ENCODE data around the gene HHIPL2.

Gene HHIPL2

DNA sequence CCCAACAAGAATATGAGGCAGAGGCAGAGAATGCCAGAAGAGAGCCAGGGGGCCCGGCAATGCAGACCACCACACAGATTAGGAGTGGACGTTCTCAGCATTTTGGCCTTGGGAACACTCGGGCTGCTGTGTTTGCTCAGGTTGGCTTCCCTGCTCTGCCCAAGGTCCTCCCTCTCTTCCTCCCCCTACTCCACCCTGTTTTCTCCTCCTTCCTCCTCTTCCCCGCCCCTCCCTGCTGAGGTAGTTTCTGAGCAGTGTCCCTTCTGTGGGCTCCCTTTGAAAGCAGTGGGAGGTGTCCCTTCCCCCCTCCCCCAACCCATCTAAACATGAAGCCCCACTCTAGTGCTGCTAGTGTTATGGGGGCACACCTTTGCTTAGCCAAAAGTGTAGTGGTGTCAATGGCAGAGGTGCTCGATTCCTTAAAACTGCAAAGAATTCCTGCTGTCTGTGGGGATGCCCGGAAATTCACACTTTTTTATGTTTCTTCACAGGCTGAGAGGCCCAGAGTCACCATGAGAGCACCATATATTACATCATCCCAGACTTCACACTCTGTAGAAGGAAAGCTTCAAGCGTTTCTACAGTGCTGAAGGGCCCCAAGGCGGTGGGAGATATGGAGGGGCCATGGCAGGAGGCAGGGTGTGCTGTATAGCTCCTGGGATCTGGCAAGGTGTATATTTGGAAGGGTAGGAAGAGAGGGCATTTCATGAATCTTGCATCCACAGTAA lies at the start of gene HHIPL2:
HHIPL2 (minus strand) TSS at position 161 of the 728 bp plus-strand sequence; CDS start at position 101, 60 bp downstream.
- DNase-seq, result no peak

- no peak for DNase-seq
Observed at GRCh38 chr1:222596696-222597095, 48.8 kb upstream of the HHIPL2 start.

GRCh38 chr1:222594789-222595188 lies 46.9 kb upstream of the HHIPL2 start:
- DNase-seq, result no peak

- DNase-seq, result no peak
Observed at GRCh38 chr1:222592171-222592570, 44.3 kb upstream of the HHIPL2 start.

- DNase-seq, result peak; percentile 81
Observed at GRCh38 chr1:222589462-222590302, 41.8 kb upstream of the HHIPL2 start, which contains the start of gene TAF1A. TAF1A (minus strand) TSS chr1:222589933.

- no peak for DNase-seq
Observed at GRCh38 chr1:222588135-222588534, 40.2 kb upstream of the HHIPL2 start.

DNA sequence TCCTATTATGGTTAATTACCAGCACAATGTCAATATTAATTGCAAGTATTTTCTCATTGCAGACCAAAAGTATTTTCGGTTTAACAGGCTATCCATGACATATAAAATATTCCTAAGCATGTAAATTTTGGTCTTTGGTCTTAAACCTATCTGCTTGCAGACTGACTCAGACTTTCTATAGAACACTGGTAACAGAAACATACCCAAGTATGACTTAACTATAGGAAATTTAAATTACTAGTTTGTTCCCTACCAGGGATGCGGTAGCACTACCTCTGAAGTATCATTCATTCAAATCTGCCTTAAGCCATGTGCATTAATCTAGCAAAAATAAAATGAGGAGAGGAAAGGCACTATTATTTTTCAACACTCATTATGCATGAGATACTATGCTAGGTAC lies 38.9 kb upstream of the HHIPL2 start:
- no peak for DNase-seq

GRCh38 chr1:222583079-222583478 lies 35.2 kb upstream of the HHIPL2 start:
- no peak for DNase-seq

DNA sequence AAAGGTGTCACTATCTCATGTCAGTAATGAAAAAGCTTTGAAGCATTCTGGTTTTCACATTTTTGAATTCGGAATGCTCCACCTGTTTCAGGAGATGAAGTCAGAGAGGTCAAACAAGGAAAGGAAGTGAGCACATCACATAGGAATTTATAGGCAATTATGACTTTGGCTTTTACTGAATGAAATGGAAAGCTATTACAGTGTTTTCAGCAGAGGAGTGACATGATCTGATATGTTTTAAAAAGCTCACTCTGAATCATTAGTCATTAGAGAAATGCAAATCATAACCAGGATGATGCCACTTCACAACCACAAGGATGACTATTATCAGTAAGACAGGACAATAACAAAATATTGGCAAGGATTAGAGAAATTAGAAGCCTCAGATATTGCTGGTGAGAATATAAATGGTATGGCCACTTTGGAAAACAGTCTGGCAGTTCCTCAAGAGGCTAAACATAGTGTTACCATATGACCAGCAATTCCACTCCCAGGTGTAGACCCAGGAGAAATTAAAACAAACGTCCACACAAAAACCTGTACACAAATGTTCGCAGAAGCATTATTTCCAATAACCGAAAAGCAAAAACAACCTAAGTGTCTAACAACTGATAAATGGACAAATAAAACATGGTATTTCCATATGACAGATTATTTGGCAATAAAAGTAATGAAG lies 34.3 kb upstream of the HHIPL2 start:
- no peak for DNase-seq

GRCh38 chr1:222579316-222579715 lies 31.4 kb upstream of the HHIPL2 start:
- DNase-seq, result no peak

GRCh38 chr1:222570837-222571236 lies 22.9 kb upstream of the HHIPL2 start:
- no peak for DNase-seq

- DNase-seq, result no peak
Observed at GRCh38 chr1:222561656-222562055, 13.8 kb upstream of the HHIPL2 start.

GRCh38 chr1:222557574-222557973 lies 9.7 kb upstream of the HHIPL2 start:
- DNase-seq, result no peak

DNA sequence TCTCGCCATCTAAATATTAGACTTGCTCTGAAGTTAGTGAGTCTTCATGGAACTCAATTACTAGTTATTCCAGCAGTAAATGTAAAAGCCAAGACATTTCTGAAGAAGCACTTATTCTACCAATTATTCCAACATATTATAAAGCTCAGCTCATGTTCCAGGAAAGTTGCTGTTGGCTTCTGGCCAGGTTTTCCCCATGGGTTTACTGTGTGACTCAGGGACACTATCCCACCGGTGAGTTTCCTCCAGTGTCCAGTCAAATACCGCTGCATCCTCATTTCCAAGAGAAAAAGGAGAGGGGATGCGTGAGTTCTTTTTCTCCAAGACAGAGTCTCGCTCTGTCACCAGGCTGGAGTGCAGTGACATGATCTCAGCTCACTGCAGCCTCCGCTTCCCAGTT lies 9.2 kb upstream of the HHIPL2 start:
- no peak for DNase-seq

GRCh38 chr1:222555992-222556615 lies 8.2 kb upstream of the HHIPL2 start:
- DNase-seq, result no peak

GRCh38 chr1:222554177-222554576 lies 6.3 kb upstream of the HHIPL2 start:
- no peak for DNase-seq

DNA sequence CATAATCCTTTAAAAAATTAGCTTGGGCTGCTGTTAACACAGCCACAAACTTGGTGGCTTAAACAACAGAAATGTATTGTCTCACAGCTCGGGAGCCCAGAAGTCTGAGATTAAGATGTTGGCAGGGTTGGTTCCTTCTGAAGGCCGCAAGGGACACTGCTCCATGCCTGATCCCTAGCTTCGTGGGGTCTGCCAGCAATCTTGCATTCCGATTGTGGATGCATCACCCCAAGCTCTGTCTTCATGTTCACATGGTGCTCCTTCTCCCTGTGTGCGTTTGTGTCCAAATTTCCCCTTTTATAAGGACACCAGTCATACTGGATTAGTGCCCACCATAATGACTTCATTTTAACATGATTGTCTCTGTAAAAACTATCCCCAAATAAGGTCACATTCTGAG lies 5.0 kb upstream of the HHIPL2 start:
- DNase-seq, result no peak

- DNase-seq, result no peak
Observed at GRCh38 chr1:222547260-222547614, 667 bp downstream of the HHIPL2 start.

- no peak for DNase-seq
Observed at GRCh38 chr1:222546548-222547259, 1.2 kb downstream of the HHIPL2 start.

- DNase-seq, result no peak
Observed at GRCh38 chr1:222546091-222546490, 1.8 kb downstream of the HHIPL2 start.

DNA sequence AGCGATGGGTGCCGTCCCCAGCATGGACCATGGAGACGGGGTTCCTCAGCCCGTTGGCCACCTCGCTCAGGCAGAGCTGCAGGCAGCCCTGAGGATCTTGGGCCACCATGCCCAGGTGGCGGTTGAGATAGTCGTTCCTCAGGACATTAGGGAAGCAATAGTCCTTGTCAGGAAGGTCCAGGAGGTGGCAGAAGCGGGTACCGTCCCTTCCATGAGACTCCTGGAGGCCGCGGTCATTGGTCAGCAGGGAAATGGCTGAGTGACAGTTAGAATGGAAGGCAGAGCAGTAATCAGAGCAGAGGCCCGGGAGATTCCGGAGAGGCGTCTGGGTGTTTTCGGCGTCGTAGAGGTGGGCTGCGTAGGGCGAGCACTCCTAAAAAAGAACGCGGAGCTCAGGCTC lies 4.1 kb downstream of the HHIPL2 start:
- no peak for DNase-seq

GRCh38 chr1:222540598-222540995 lies 7.3 kb downstream of the HHIPL2 start:
- no peak for DNase-seq
